ENCODE data around the gene ACAA2.

The ACAA2 gene
- 41.1 to 194 (median 117) reads per million in 18 experiments for total RNA-seq

GRCh38 chr18:49813319-49814146 lies at the start of gene ACAA2:
Gene ACAA2 (minus strand): TSS chr18:49813533. CDS start chr18:49813484, 49 bp downstream.
- peak; percentile 95 to 96 for DNase-seq

- no peak for DNase-seq
Measured at GRCh38 chr18:49862656-49863385, 49.5 kb upstream of the ACAA2 start.

GRCh38 chr18:49861659-49862058 lies 48.3 kb upstream of the ACAA2 start:
- no peak for DNase-seq

GRCh38 chr18:49859725-49860124 lies 46.4 kb upstream of the ACAA2 start:
- DNase-seq = no peak

GRCh38 chr18:49859021-49859359 lies 45.7 kb upstream of the ACAA2 start:
- DNase-seq = no peak

GRCh38 chr18:49858309-49859020 lies 45.1 kb upstream of the ACAA2 start:
- peak; percentile 63 to 72 for DNase-seq

GRCh38 chr18:49857708-49858107 lies 44.4 kb upstream of the ACAA2 start:
- no peak for DNase-seq

GRCh38 chr18:49856496-49856895 lies 43.2 kb upstream of the ACAA2 start:
- DNase-seq = no peak

GRCh38 chr18:49855711-49856415 lies 42.5 kb upstream of the ACAA2 start:
- no peak for DNase-seq

- no peak for DNase-seq
Measured at GRCh38 chr18:49854681-49855080, 41.3 kb upstream of the ACAA2 start.

- DNase-seq = no peak
Measured at GRCh38 chr18:49853436-49853835, 40.1 kb upstream of the ACAA2 start.

- no peak for DNase-seq
Measured at GRCh38 chr18:49853011-49853410, 39.7 kb upstream of the ACAA2 start.

- no peak for DNase-seq
Measured at GRCh38 chr18:49851624-49852023, 38.3 kb upstream of the ACAA2 start.

GRCh38 chr18:49850636-49851035 lies 37.3 kb upstream of the ACAA2 start:
- no peak for DNase-seq

- DNase-seq = no peak
Measured at GRCh38 chr18:49849331-49850217, 36.2 kb upstream of the ACAA2 start.

- no peak for DNase-seq
Measured at GRCh38 chr18:49848115-49848514, 34.8 kb upstream of the ACAA2 start.

GRCh38 chr18:49847524-49847923 lies 34.2 kb upstream of the ACAA2 start:
- no peak for DNase-seq

- DNase-seq = no peak
Measured at GRCh38 chr18:49846718-49847470, 33.6 kb upstream of the ACAA2 start.

GRCh38 chr18:49846361-49846662 lies 33.0 kb upstream of the ACAA2 start:
- DNase-seq = no peak

GRCh38 chr18:49845629-49846360 lies 32.5 kb upstream of the ACAA2 start:
- DNase-seq = no peak
